ENCODE measurements around the gene BRPF1.
A peak's percentile ranks its signal among the peaks of the same experiment; 100 is the strongest.
"Not testable (repeated sequence)": the region's sequence is repeated elsewhere in the genome, so short reads cannot be mapped to it uniquely, and the experiment has no call there.

The BRPF1 gene

GRCh38 chr3:9770276-9770812, 38.8 kb downstream of the BRPF1 start:
- H3K4me3 ChIP-seq (ENCODE audit: insufficient read depth in 1 of 2, low read depth in 1 of 2, low read length in 2 of 2), result peak overlapping the region; percentile 64 to 86
- H4K91ac ChIP-seq (ENCODE audit: low read length), result no peak overlapping the region
- 50% methylated on average over 14 of the region's 15 CpGs for WGBS
- H3K79me1 ChIP-seq (replicated peaks; ENCODE audit: low read length, poor library complexity, severe bottlenecking), result peaks cover 16% of the 10 kb centered on the region
- peaks cover 5 to 12% of the 10 kb centered on the region in 2 experiments for H3K36me3 ChIP-seq (ENCODE audit: control insufficient read depth in 1 of 2, insufficient read depth in 2 of 2, low read depth in 1 of 2, low read length in 2 of 2)
- H3K4me1 ChIP-seq (ENCODE audit: control insufficient read depth, insufficient read depth, low read depth, low read length), result peaks cover 12% of the 10 kb centered on the region
- H2BK5ac ChIP-seq (ENCODE audit: low read depth, low read length, poor library complexity, severe bottlenecking), result no peak overlapping the region
- peak overlapping the region; percentile 49 to 68 for H3K18ac ChIP-seq (ENCODE audit: low read depth in 1 of 2, low read length in 2 of 2)
- H3K4me2 ChIP-seq (ENCODE audit: low read length, poor library complexity, severe bottlenecking), result peak overlapping the region; percentile 96
- H3K9me3 ChIP-seq (ENCODE audit: control insufficient read depth, low read length), result no peaks in the 10 kb centered on the region
- H2BK120ac ChIP-seq (ENCODE audit: low read depth, low read length), result no peak overlapping the region
- no peaks in the 10 kb centered on the region for H3K27me3 ChIP-seq (ENCODE audit: control insufficient read depth in 1 of 2, insufficient read depth in 1 of 2, low read length in 2 of 2)
- H3K23ac ChIP-seq (ENCODE audit: low read length in 2 of 2), result no peak overlapping the region
- peak overlapping the region; percentile 93 for H3K9ac ChIP-seq (ENCODE audit: low read length)
- H4K8ac ChIP-seq (ENCODE audit: low read length), result peak overlapping the region; percentile 96
- H3K14ac ChIP-seq (ENCODE audit: low read length in 2 of 2), result no peak overlapping the region
- DNase-seq, result no peak
- no peak overlapping the region for H3K27ac ChIP-seq (ENCODE audit: low read length, poor library complexity, severe bottlenecking)
- peak overlapping the region; percentile 84 for H2BK15ac ChIP-seq (ENCODE audit: low read depth, poor library complexity, severe bottlenecking)
- no peak overlapping the region for H2AFZ ChIP-seq (ENCODE audit: low read depth, low read length)
- H2AK5ac ChIP-seq (ENCODE audit: low read length, severe bottlenecking), result no peak overlapping the region
- H2BK12ac ChIP-seq (ENCODE audit: low read length in 2 of 2), result no peak overlapping the region
- peak overlapping the region; percentile 30 to 40 for H3K4ac ChIP-seq (ENCODE audit: low read depth in 1 of 2, low read length in 2 of 2)

GRCh38 chr3:9771007-9771406, 39.5 kb downstream of the BRPF1 start:
- not testable (repeated sequence) for H2BK120ac ChIP-seq (ENCODE audit: low read depth, low read length); H2AFZ ChIP-seq (ENCODE audit: low read depth, low read length); H2BK15ac ChIP-seq (ENCODE audit: low read depth, poor library complexity, severe bottlenecking); H3K23ac ChIP-seq (ENCODE audit: low read length in 2 of 2); H3K27me3 ChIP-seq (ENCODE audit: control insufficient read depth in 1 of 2, insufficient read depth in 1 of 2, low read length in 2 of 2); H3K4me2 ChIP-seq (ENCODE audit: low read length, poor library complexity, severe bottlenecking); H2AK5ac ChIP-seq (ENCODE audit: low read length, severe bottlenecking); H3K9me3 ChIP-seq (ENCODE audit: control insufficient read depth, low read length); DNase-seq; H3K4ac ChIP-seq (ENCODE audit: low read depth in 1 of 2, low read length in 2 of 2); H2BK5ac ChIP-seq (ENCODE audit: low read depth, low read length, poor library complexity, severe bottlenecking); H3K36me3 ChIP-seq (ENCODE audit: control insufficient read depth in 1 of 2, insufficient read depth in 2 of 2, low read depth in 1 of 2, low read length in 2 of 2); H4K91ac ChIP-seq (ENCODE audit: low read length); H4K8ac ChIP-seq (ENCODE audit: low read length); H2BK12ac ChIP-seq (ENCODE audit: low read length in 2 of 2); H3K4me3 ChIP-seq (ENCODE audit: insufficient read depth in 1 of 2, low read depth in 1 of 2, low read length in 2 of 2); H3K9ac ChIP-seq (ENCODE audit: low read length); H3K14ac ChIP-seq (ENCODE audit: low read length in 2 of 2); H3K27ac ChIP-seq (ENCODE audit: low read length, poor library complexity, severe bottlenecking); H3K18ac ChIP-seq (ENCODE audit: low read depth in 1 of 2, low read length in 2 of 2)
- 100% methylated on average over 1 of the region's 2 CpGs for WGBS
- peaks cover 10% of the 10 kb centered on the region for H3K4me1 ChIP-seq (ENCODE audit: control insufficient read depth, insufficient read depth, low read depth, low read length)
- peaks cover 16% of the 10 kb centered on the region for H3K79me1 ChIP-seq (replicated peaks; ENCODE audit: low read length, poor library complexity, severe bottlenecking)

GRCh38 chr3:9776896-9777693, 45.6 kb downstream of the BRPF1 start:
- Histone ChIP-seq H2AK5ac (ENCODE audit: low read length, severe bottlenecking) (no peak overlapping the region), H2BK15ac (ENCODE audit: low read depth, poor library complexity, severe bottlenecking) (no peak overlapping the region), H3K4me1 (ENCODE audit: control insufficient read depth, insufficient read depth, low read depth, low read length) (peaks cover 2% of the 10 kb centered on the region), H3K4me2 (ENCODE audit: low read length, poor library complexity, severe bottlenecking) (no peak overlapping the region), H3K4me3 (ENCODE audit: insufficient read depth in 1 of 2, low read depth in 1 of 2, low read length in 2 of 2) (no peak overlapping the region), H2AFZ (ENCODE audit: low read depth, low read length) (no peak overlapping the region), H3K4ac (ENCODE audit: low read depth in 1 of 2, low read length in 2 of 2) (no peak overlapping the region), H2BK12ac (ENCODE audit: low read length in 2 of 2) (no peak overlapping the region), H3K27ac (ENCODE audit: low read length, poor library complexity, severe bottlenecking) (no peak overlapping the region), H4K8ac (ENCODE audit: low read length) (no peak overlapping the region), H3K9me3 (ENCODE audit: control insufficient read depth, low read length) (no peaks in the 10 kb centered on the region), H3K27me3 (ENCODE audit: control insufficient read depth in 1 of 2, insufficient read depth in 1 of 2, low read length in 2 of 2) (no peaks in the 10 kb centered on the region), H3K79me1 (replicated peaks; ENCODE audit: low read length, poor library complexity, severe bottlenecking) (peaks cover 1% of the 10 kb centered on the region), H2BK5ac (ENCODE audit: low read depth, low read length, poor library complexity, severe bottlenecking) (no peak overlapping the region), H3K9ac (ENCODE audit: low read length) (no peak overlapping the region), H3K18ac (ENCODE audit: low read depth in 1 of 2, low read length in 2 of 2) (no peak overlapping the region), H4K91ac (ENCODE audit: low read length) (no peak overlapping the region), H3K23ac (ENCODE audit: low read length in 2 of 2) (no peak overlapping the region), H3K14ac (ENCODE audit: low read length in 2 of 2) (no peak overlapping the region), H2BK120ac (ENCODE audit: low read depth, low read length) (no peak overlapping the region), H3K36me3 (ENCODE audit: control insufficient read depth in 1 of 2, insufficient read depth in 2 of 2, low read depth in 1 of 2, low read length in 2 of 2) (peaks cover 21 to 26% of the 10 kb centered on the region in 2 experiments)
- WGBS, result 89% methylated on average over 5 of the region's 5 CpGs
- DNase-seq, result no peak

- no peak overlapping the region for H3K4me3 ChIP-seq (ENCODE audit: insufficient read depth in 1 of 2, low read depth in 1 of 2, low read length in 2 of 2)
- no peak overlapping the region for H2BK120ac ChIP-seq (ENCODE audit: low read depth, low read length)
- no peak overlapping the region for H2AFZ ChIP-seq (ENCODE audit: low read depth, low read length)
- no peak overlapping the region for H3K27ac ChIP-seq (ENCODE audit: low read length, poor library complexity, severe bottlenecking)
- H3K9ac ChIP-seq (ENCODE audit: low read length), result peak overlapping the region; percentile 24
- no peak overlapping the region for H4K91ac ChIP-seq (ENCODE audit: low read length)
- no peak overlapping the region for H2AK5ac ChIP-seq (ENCODE audit: low read length, severe bottlenecking)
- H3K23ac ChIP-seq (ENCODE audit: low read length in 2 of 2), result no peak overlapping the region
- no peaks in the 10 kb centered on the region for H3K9me3 ChIP-seq (ENCODE audit: control insufficient read depth, low read length)
- H3K4me1 ChIP-seq (ENCODE audit: control insufficient read depth, insufficient read depth, low read depth, low read length), result peaks cover 2% of the 10 kb centered on the region
- no peak overlapping the region for H3K4ac ChIP-seq (ENCODE audit: low read depth in 1 of 2, low read length in 2 of 2)
- H2BK15ac ChIP-seq (ENCODE audit: low read depth, poor library complexity, severe bottlenecking), result no peak overlapping the region
- H3K36me3 ChIP-seq (ENCODE audit: control insufficient read depth in 1 of 2, insufficient read depth in 2 of 2, low read depth in 1 of 2, low read length in 2 of 2), result peaks cover 23 to 31% of the 10 kb centered on the region in 2 experiments
- no peak overlapping the region for H3K14ac ChIP-seq (ENCODE audit: low read length in 2 of 2)
- H3K18ac ChIP-seq (ENCODE audit: low read depth in 1 of 2, low read length in 2 of 2), result no peak overlapping the region
- DNase-seq, result no peak
- no peak overlapping the region for H3K4me2 ChIP-seq (ENCODE audit: low read length, poor library complexity, severe bottlenecking)
- WGBS, result 100% methylated on average over 1 of the region's 1 CpG
- no peaks in the 10 kb centered on the region for H3K27me3 ChIP-seq (ENCODE audit: control insufficient read depth in 1 of 2, insufficient read depth in 1 of 2, low read length in 2 of 2)
- no peak overlapping the region for H2BK5ac ChIP-seq (ENCODE audit: low read depth, low read length, poor library complexity, severe bottlenecking)
- H2BK12ac ChIP-seq (ENCODE audit: low read length in 2 of 2), result no peak overlapping the region
- peaks cover 1% of the 10 kb centered on the region for H3K79me1 ChIP-seq (replicated peaks; ENCODE audit: low read length, poor library complexity, severe bottlenecking)
- H4K8ac ChIP-seq (ENCODE audit: low read length), result no peak overlapping the region
Measured at GRCh38 chr3:9777694-9778021, 46.1 kb downstream of the BRPF1 start.

Measured in mesenchymal stem cell (in vitro differentiated cells and primary cell).